IMR-90 (cell line): ENCODE results near the gene MAMLD1. TPM values are rescaled to one million over a fixed set of nuclear protein-coding genes. Genes with fewer than 3 reads are reported as not detected.

Experiments
- ATAC-seq: fragments of 200-7000 bp; cut with Tn5 transposase; 2 replicates; pipeline ENCODE4 v1.9.1; 2020; ENCODE audit warnings: low read depth, mild to moderate bottlenecking, moderate library complexity
- BruUV-seq: library from RNA; stranded (reverse); fragments of 400-500 nt; replicated peaks from 2 replicates; lab custom pipeline; 2021; lab: Mats Ljungman, UMichigan
- CTCF ChIA-PET: fragments of 300-600 bp; formaldehyde crosslinking; extraction: SDS; loops from one replicate; lab custom pipeline; 2021; ENCODE audit warnings: antibody characterized with exemption; lab: Yijun Ruan, JAX
- POLR2A ChIA-PET: fragments of 300-600 bp; sonication (Branson Sonifier 250); formaldehyde crosslinking; loops from one replicate; lab custom pipeline; 2022; ENCODE audit warnings: antibody characterized with exemption; ENCODE audit not compliant: unreplicated experiment; lab: Charles Lee
- DNase-seq: peaks from one replicate; pipeline ENCODE4 v3.0.0; 2013
- H2AFZ ChIP-seq: replicated peaks from 2 replicates; pipeline ENCODE3; 2013; ENCODE audit warnings: low read length, mild to moderate bottlenecking; ENCODE audit not compliant: poor library complexity
- H2AK5ac ChIP-seq: 2 replicates; pipeline ENCODE4 v1.6.1; 2013; ENCODE audit warnings: low read depth, low read length, inconsistent platforms
- H2AK9ac ChIP-seq: replicated peaks from 2 replicates; pipeline ENCODE3; 2013; ENCODE audit warnings: mild to moderate bottlenecking, low read depth, low read length, moderate library complexity; ENCODE audit not compliant: poor library complexity
- H2BK120ac ChIP-seq: 2 replicates; pipeline ENCODE4 v1.6.1; 2013; ENCODE audit warnings: low read depth, low read length, inconsistent platforms
- H2BK15ac ChIP-seq: 3 replicates; pipeline ENCODE4 v1.6.1; 2013; ENCODE audit warnings: low read depth, low read length, inconsistent platforms
- H2BK20ac ChIP-seq: 2 replicates; pipeline ENCODE4 v1.6.1; 2013; ENCODE audit warnings: low read depth, mild to moderate bottlenecking, inconsistent platforms, low read length, moderate library complexity
- H2BK5ac ChIP-seq: 2 replicates; pipeline ENCODE4 v1.6.1; 2013; ENCODE audit warnings: mild to moderate bottlenecking, low read depth, low read length, inconsistent platforms; ENCODE audit not compliant: poor library complexity, severe bottlenecking
- H3K14ac ChIP-seq: replicated peaks from 2 replicates; pipeline ENCODE4 v1.6.1; 2013; ENCODE audit warnings: low read depth, low read length, inconsistent platforms
- H3K18ac ChIP-seq: 2 replicates; pipeline ENCODE4 v1.6.1; 2013; ENCODE audit warnings: low read depth, low read length, control low read depth
- H3K23ac ChIP-seq: 2 replicates; pipeline ENCODE4 v1.6.1; 2013; ENCODE audit warnings: low read depth, low read length, inconsistent platforms
- H3K27ac ChIP-seq: 2 replicates; pipeline ENCODE4 v1.5.1; 2013; ENCODE audit warnings: mild to moderate bottlenecking, control low read depth, low read length; ENCODE audit not compliant: insufficient read depth
- H3K27me3 ChIP-seq: 2 replicates; pipeline ENCODE4 v1.6.1; 2013; ENCODE audit warnings: low read length; ENCODE audit not compliant: control insufficient read depth, insufficient read depth
- H3K36me3 ChIP-seq: 2 replicates; pipeline ENCODE4 v1.6.1; 2013; ENCODE audit warnings: low read length, mixed read lengths; ENCODE audit not compliant: control insufficient read depth, insufficient read depth
- H3K4ac ChIP-seq: 2 replicates; pipeline ENCODE4 v1.6.1; 2013; ENCODE audit warnings: low read depth, low read length, inconsistent platforms
- H3K4me1 ChIP-seq: 2 replicates; pipeline ENCODE4 v1.6.1; 2013; ENCODE audit warnings: low read length, mixed read lengths; ENCODE audit not compliant: control insufficient read depth, insufficient read depth
- H3K4me2 ChIP-seq: 2 replicates; pipeline ENCODE4 v1.6.1; 2013; ENCODE audit warnings: low read depth, mild to moderate bottlenecking, control low read depth, low read length, moderate library complexity
- H3K4me3 ChIP-seq: 2 replicates; pipeline ENCODE4 v1.5.1; 2013; ENCODE audit warnings: low read depth, mild to moderate bottlenecking, control low read depth, low read length, moderate library complexity; ENCODE audit not compliant: insufficient read depth
- H3K56ac ChIP-seq: 2 replicates; pipeline ENCODE4 v1.6.1; 2013; ENCODE audit warnings: low read length, inconsistent platforms; ENCODE audit not compliant: insufficient read depth; ENCODE audit errors: extremely low read depth
- H3K79me1 ChIP-seq, 2 experiments: 2 replicates each; pipeline ENCODE4 v1.6.1; 2013; ENCODE audit warnings: low read length in 2 of 2, inconsistent platforms in 1 of 2, low read depth in 1 of 2
- H3K9ac ChIP-seq: 2 replicates; pipeline ENCODE4 v1.6.1; 2013; ENCODE audit warnings: low read depth, low read length, control low read depth
- H3K9me1 ChIP-seq: 2 replicates; pipeline ENCODE4 v1.6.1; 2013; ENCODE audit warnings: low read length, inconsistent platforms; ENCODE audit not compliant: insufficient read depth
- H3K9me3 ChIP-seq: 2 replicates; pipeline ENCODE4 v1.6.1; 2013; ENCODE audit warnings: low read length; ENCODE audit not compliant: control insufficient read depth, insufficient read depth
- H4K20me1 ChIP-seq: 2 replicates; pipeline ENCODE4 v1.6.1; 2013; ENCODE audit warnings: low read length, inconsistent platforms; ENCODE audit not compliant: insufficient read depth
- H4K5ac ChIP-seq: 2 replicates; pipeline ENCODE4 v1.6.1; 2013; ENCODE audit warnings: mild to moderate bottlenecking, low read depth, low read length, control low read depth
- H4K8ac ChIP-seq, 2 experiments: 2 replicates each; pipeline ENCODE4 v1.6.1; 2013; ENCODE audit warnings: low read depth in 2 of 2, low read length in 2 of 2, control low read depth in 1 of 2, inconsistent platforms in 1 of 2
- H4K91ac ChIP-seq: 2 replicates; pipeline ENCODE4 v1.6.1; 2013; ENCODE audit warnings: low read depth, low read length, inconsistent platforms; ENCODE audit not compliant: insufficient read depth
- CEBPB ChIP-seq: IDR thresholded peaks from 2 replicates; pipeline ENCODE4 v1.6.1; 2012; ENCODE audit warnings: low read depth, low read length, improper control_type of control experiment
- MAFK ChIP-seq: IDR thresholded peaks from 2 replicates; pipeline ENCODE4 v1.6.1; 2012; ENCODE audit warnings: low read depth, low read length, improper control_type of control experiment
- MXI1 ChIP-seq: IDR thresholded peaks from 2 replicates; pipeline ENCODE4 v1.6.1; 2012; ENCODE audit warnings: low read depth, mild to moderate bottlenecking, low read length, moderate library complexity, borderline replicate concordance
- NFE2L2 ChIP-seq: fragments of 150-350 bp; IDR thresholded peaks from 2 replicates; pipeline ENCODE4 v1.6.1; 2016; ENCODE audit warnings: low read depth, mild to moderate bottlenecking, low read length
- RAD21 ChIP-seq: IDR thresholded peaks from 2 replicates; pipeline ENCODE4 v1.6.1; 2012; ENCODE audit warnings: low read length, improper control_type of control experiment
- WGBS, 2 experiments: methylation state at CpG; one replicate each; pipeline versions ENCODE4 v1.1.5 to v1.1.7; 2013; ENCODE audit warnings: missing lambda C conversion rate in 2 of 2; ENCODE audit not compliant: insufficient read length in 1 of 2; ENCODE audit errors: extremely low coverage in 2 of 2; 5-methylcytosine and 5-hydroxymethylcytosine counted together
- dilution Hi-C: fragments of 300-500 bp; cut with HindIII; formaldehyde crosslinking; loops from one replicate; pipeline ENCODE4 v1.14.3; 2018; ENCODE audit warnings: low sequenced_read_pairs; ENCODE audit not compliant: unreplicated experiment
- in situ Hi-C: fragments of 300-500 bp; cut with MboI; formaldehyde crosslinking; loops from 3 replicates; pipeline ENCODE4 v1.14.3; 2019; ENCODE audit warnings: low sequenced_read_pairs, inconsistent platforms, mixed read lengths
- intact Hi-C: fragments of 100-400 bp; cut with micrococcal nuclease; formaldehyde crosslinking; loops from 2 replicates; pipeline ENCODE4 v1.10.0; 2022
- polyA plus RNA-seq, 3 experiments: library from polyadenylated mRNA; depleted of rRNA; stranded (reverse); fragments of >200 nt; gene quantifications; 2 replicates each; pipeline ENCODE4 v1.2.3, GENCODE V29; 2012; ENCODE audit warnings: low replicate concordance in 1 of 3
- total RNA-seq: library from RNA; depleted of rRNA; stranded (reverse); fragments of >200 nt; gene quantifications from 2 replicates; pipeline ENCODE4 v1.2.3, GENCODE V29; 2012

The MAMLD1 gene
- total and polyA plus RNA-seq, 2 of the 4 experiments (the other 2 are of a cell fraction), result 1.4 to 11.0 TPM

DNA sequence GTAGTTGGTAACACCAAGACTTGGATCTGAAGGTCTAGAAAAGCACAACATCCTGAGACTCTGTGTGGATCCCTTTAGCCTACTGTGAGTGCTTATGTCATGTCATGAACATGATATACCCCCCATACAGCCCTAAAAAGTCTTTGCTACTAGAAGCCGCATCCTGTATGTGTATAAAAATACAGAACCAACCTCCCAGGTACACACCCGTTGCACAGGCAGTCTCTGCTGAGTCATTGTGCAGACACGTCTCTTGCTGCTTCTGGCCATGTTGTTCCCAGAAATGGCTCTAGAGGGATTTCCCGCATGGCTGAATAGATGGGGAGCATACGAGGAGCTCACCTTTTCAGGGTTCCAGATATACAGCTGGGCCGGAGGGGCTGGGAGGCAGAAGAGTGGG, 93.3 kb downstream of the MAMLD1 start:
- Histone ChIP-seq H3K9ac (no peak overlapping the region), H3K4me3 (no peak overlapping the region), H3K14ac (no peak overlapping the region), H2BK120ac (no peak overlapping the region), H3K27ac (no peak overlapping the region), H4K20me1 (no peaks in the 10 kb centered on the region), H3K18ac (no peak overlapping the region), H3K4me1 (no peaks in the 10 kb centered on the region), H2AFZ (no peak overlapping the region), H3K9me3 (no peaks in the 10 kb centered on the region), H4K8ac (no peak overlapping the region), H3K4me2 (no peak overlapping the region), H2AK9ac (no peak overlapping the region), H2BK15ac (no peak overlapping the region), H4K91ac (no peak overlapping the region), H3K79me1 (peaks cover 4 to 6% of the 10 kb centered on the region in 2 experiments; a peak in 3 of 4 replicates), H3K27me3 (no peaks in the 10 kb centered on the region), H2BK5ac (no peak overlapping the region), H3K36me3 (no peaks in the 10 kb centered on the region; the same call in 1 of the 2 replicates), H3K56ac (no peak overlapping the region; the same call in 1 of the 2 replicates), H3K4ac (no peak overlapping the region), H2AK5ac (no peak overlapping the region), H2BK20ac (no peak overlapping the region), H3K23ac (no peak overlapping the region), H4K5ac (no peak overlapping the region), H3K9me1 (peaks cover 3% of the 10 kb centered on the region; the same call in 1 of the 2 replicates)
- no peak for DNase-seq
- in situ Hi-C loops, result no loop called here
- POLR2A ChIA-PET, result interaction anchor here (1.0 kb wide), 1 partner anchor 12 kb away, joined by 3 read pairs; no protein-coding TSS in a partner anchor
- CTCF ChIA-PET, result no interaction called here
- dilution Hi-C loops, result no loop called here
- ATAC-seq, result no peak
- no TSS peak for BruUV-seq
- intact Hi-C loops, result no loop called here
- 67% methylated on average over 3 of the region's 6 CpGs; no CpG with 5 or more reads in 1 of the 2 experiments for WGBS, 2 experiments
- TF ChIP-seq NFE2L2, result 0 out of 2 replicates have a peak, but pooled peaks have one; percentile 21
- no peak for TF ChIP-seq RAD21
- no peak for TF ChIP-seq MAFK
- no peak for TF ChIP-seq CEBPB
- no peak for TF ChIP-seq MXI1
